ENCODE measurements around the gene WDR7.

WDR7 gene

DNA sequence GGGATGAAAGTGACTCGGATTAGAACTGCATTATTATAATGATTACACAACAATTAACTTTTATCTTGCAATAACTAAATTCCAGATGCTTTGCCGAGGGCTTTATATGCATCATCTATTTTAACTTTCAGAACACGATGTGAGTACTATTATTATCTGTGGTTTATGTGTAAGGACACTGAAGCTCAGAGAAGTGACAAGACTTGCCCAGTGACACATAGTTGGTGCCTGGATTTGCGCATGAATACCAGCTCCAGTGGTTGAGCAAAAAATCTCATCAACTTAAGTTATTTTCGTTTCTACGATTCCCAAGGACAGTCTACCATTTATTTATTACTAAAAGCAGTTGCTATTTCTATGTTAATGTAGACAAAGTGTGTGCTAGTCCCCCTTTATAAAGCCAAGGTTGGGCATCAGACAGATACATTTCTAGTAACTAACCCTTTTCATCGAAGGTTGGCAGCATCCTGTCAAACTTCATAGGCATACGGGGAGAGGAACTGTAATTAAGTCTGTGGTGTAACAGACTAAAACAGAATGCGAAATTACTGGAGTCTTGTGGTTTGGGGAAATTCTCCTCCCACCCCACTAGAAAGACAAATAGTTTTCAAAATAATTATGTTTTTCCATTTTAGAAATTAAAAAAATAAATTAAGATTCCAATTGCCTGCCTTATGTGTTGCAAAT is 422.5 kb downstream of the WDR7 start:
- DNase-seq (ENCODE audit: extremely low read depth, low read depth): no peak
- TF ChIP-seq, protein P1, sequence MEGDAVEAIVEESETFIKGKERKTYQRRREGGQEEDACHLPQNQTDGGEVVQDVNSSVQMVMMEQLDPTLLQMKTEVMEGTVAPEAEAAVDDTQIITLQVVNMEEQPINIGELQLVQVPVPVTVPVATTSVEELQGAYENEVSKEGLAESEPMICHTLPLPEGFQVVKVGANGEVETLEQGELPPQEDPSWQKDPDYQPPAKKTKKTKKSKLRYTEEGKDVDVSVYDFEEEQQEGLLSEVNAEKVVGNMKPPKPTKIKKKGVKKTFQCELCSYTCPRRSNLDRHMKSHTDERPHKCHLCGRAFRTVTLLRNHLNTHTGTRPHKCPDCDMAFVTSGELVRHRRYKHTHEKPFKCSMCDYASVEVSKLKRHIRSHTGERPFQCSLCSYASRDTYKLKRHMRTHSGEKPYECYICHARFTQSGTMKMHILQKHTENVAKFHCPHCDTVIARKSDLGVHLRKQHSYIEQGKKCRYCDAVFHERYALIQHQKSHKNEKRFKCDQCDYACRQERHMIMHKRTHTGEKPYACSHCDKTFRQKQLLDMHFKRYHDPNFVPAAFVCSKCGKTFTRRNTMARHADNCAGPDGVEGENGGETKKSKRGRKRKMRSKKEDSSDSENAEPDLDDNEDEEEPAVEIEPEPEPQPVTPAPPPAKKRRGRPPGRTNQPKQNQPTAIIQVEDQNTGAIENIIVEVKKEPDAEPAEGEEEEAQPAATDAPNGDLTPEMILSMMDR (IDR thresholded peaks at IDR 0.05; ENCODE audit: low read depth, low read length): no peak

DNA sequence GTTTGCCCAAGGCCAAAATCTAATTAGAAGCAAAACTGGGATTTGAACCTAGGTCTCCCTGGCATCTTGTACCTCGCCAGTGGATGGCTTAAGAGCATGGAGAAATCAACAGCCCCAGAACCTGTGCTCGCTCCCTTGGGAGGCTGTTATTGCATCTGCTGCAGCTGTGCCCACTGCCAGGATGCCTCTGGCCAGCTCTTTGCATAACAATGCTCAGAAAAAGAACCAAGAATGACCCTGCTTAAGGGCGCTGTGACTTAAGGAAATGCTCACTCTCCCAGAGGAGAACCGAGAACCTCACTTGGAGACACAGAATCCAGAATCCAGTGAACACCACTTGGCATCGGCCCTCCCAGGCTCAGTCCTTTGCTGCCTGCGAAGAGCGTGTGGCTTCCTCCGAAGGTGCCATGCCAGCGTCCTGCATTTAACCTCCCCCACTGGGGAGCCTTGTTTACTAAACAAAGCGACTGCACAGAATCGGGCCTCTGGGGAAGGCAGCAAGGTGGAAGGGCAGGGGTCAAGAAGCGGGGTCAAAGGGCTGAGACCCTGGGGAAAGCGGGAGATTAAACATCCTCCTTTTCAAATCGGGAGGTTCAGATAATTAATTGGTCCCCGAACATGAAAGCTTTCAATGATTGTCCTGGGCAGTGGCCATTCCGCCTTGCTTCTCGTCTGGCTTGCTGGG is 424.7 kb downstream of the WDR7 start:
- TF ChIP-seq, protein P1 (IDR thresholded peaks at IDR 0.05; ENCODE audit: low read depth, low read length): no peak
- no peak for DNase-seq (ENCODE audit: extremely low read depth, low read depth)

DNA sequence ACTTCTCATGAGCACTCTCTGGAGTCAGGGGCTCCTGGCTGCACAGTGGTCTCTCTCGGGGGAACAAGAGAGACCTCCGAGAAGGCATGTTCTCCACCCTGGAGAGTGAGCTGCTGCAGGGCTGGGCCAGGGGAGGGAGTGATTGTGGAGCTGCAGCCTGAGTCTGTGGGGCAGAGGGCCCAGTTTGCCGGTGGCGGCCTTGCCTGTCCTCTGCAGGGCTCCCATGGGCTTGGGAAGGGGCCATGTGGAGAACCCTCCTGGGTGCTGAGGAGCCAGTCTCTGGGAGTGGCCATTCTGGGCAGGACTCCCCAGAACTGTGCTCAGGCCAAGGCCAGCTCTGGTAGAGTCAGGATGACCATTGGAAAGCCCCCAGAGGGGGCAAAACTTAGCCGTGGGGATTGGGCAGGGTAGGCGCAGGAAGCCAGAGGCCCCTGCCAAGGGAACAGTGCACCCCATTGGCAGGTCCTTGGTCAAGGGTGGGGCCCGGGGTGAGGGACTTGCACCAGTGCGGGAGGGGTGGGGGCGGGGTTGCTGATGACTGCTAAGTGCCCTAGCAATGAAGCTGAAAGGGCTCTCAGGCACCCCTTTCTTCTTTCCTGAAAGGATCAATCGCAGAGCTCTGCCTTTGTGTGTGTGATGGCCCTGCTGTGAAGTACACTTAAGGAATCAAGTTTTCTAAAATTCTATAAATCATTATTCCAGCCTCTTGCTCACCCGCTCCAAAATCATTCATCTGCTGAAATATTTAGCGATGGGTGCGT is 426.0 kb downstream of the WDR7 start:
- DNase-seq (ENCODE audit: extremely low read depth, low read depth): no peak
- TF ChIP-seq, protein P1 (IDR thresholded peaks at IDR 0.05; ENCODE audit: low read depth, low read length): no peak

DNA sequence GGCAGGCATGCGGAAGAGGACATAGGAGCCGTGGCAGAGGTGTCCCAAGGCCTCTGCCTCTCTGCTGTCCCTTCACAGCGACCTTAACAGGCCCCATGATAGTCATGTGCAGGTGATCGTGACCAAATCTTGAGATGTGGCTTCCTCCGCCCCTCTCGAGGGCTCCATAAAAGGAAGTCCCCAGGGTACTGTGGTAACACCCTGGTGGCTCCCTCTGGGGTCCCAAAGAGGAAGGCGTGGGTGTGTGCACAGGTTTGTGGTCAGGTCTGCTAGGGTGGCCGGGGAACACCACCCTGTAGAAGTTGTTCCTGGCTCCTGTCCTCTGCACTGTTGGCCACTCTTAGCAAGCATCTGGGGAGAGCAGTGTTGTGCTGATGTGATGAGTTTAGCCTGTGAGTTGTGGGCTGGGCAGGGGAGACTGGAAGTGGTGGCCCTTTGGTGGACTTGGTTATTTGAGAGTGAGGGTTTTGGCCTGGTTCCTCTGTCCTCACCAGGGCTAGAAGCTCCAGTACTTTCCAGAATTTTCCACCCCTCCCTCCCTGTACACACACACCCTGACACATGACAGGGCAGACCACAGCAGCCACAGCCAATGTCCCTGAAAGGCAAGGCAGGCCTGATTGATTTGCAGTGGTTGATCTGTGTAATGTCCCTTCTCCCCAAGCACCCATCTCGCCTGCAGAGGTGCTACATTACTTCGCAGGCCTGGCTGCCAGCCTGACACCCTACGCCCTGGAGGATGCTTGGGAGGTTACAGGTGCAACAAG is 426.8 kb downstream of the WDR7 start:
- DNase-seq (ENCODE audit: extremely low read depth, low read depth): no peak
- TF ChIP-seq, protein P1 (IDR thresholded peaks at IDR 0.05; ENCODE audit: low read depth, low read length): no peak

DNA sequence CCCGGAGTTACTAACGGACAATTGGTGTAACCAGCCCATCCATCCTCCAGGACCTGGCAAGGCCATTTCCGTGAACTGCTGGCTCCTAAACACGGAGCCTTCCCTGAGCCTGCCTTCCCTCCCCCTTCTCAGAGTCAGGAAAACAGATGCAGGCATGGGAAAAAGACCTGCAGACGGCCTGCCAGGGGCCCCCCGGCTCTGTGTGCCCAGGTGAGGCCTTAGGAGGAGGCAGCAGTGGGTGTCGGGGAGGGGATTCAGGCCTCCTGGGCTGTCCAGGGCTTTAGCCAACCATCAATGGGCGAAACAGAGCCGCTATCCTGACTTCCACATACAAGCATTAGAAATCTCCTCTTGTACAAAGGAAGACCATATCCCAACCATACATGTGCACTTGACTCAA is 427.5 kb downstream of the WDR7 start:
- no peak for DNase-seq (ENCODE audit: extremely low read depth, low read depth)
- TF ChIP-seq, protein P1 (IDR thresholded peaks at IDR 0.05; ENCODE audit: low read depth, low read length): no peak

DNA sequence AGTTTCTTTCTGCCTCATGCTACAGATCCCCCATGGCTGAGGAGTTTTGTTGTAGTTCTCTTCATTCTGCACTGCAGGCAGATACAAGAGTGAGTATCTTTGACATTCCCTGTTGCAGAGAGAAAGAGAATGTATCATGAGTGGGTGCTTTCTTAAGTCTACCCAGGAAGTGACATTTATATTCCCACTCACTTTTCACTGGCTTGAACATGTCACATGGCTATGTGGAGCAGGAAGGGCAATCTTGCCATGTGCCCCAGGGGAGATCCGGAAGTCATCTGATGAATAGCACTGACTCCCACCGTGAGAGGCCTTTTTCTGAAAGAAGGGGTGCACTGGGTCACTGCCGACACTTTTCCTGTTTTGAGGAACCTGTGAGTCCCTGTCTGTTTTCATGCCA is 429.3 kb downstream of the WDR7 start:
- DNase-seq (ENCODE audit: extremely low read depth, low read depth): no peak
- TF ChIP-seq, protein P1 (IDR thresholded peaks at IDR 0.05; ENCODE audit: low read depth, low read length): no peak
